Keratinocyte (primary cell): ENCODE results near the gene IL11RA. TPM values are rescaled to one million over a fixed set of nuclear protein-coding genes. Genes with fewer than 3 reads are reported as not detected.
"Not testable (repeated sequence)": the region's sequence is repeated elsewhere in the genome, so short reads cannot be mapped to it uniquely, and the experiment has no call there.

Experiments used
- DNase-seq: peaks from one replicate; pipeline ENCODE4 v3.0.0-alpha.2; 2011; ENCODE audit warnings: low read depth, missing footprints, low spot score
- FAIRE-seq: peaks from 2 replicates; lab custom pipeline; 2011; peaks lifted over from hg19 to GRCh38; lab: Jason Lieb, UNC
- H2AFZ ChIP-seq: 2 replicates; pipeline ENCODE4 v1.6.0; 2012; ENCODE audit warnings: low read length, control low read depth, inconsistent platforms; ENCODE audit not compliant: control insufficient read depth
- H3K27ac ChIP-seq: 2 replicates; pipeline ENCODE4 v1.5.1; 2011; ENCODE audit warnings: low read length; ENCODE audit not compliant: control insufficient read depth, insufficient read depth
- H3K27me3 ChIP-seq: 3 replicates; pipeline ENCODE4 v1.6.0; 2011; ENCODE audit warnings: low read length; ENCODE audit not compliant: control insufficient read depth, insufficient read depth; ENCODE audit errors: extremely low read depth
- H3K36me3 ChIP-seq, 2 experiments: 2 replicates in 1 of 2; 3 replicates in 1 of 2; pipeline ENCODE4 v1.5.1; 2011; ENCODE audit warnings: low read length in 2 of 2, mild to moderate bottlenecking in 1 of 2; ENCODE audit not compliant: control insufficient read depth in 2 of 2, insufficient read depth in 2 of 2; ENCODE audit errors: extremely low read depth in 1 of 2
- H3K4me1 ChIP-seq: 3 replicates; pipeline ENCODE4 v1.5.1; 2011; ENCODE audit warnings: low read length; ENCODE audit not compliant: control insufficient read depth, insufficient read depth; ENCODE audit errors: extremely low read depth
- H3K4me2 ChIP-seq: 3 replicates; pipeline ENCODE4 v1.6.0; 2011; ENCODE audit warnings: low read depth, low read length; ENCODE audit not compliant: control insufficient read depth, insufficient read depth; ENCODE audit errors: extremely low read depth
- H3K4me3 ChIP-seq, 3 experiments: fragments of 200-600 bp in 1 of 3; sonication (generic) in 1 of 3; 2 replicates in 2 of 3; 3 replicates in 1 of 3; pipeline ENCODE4 v1.5.1; 2011 to 2016; ENCODE audit warnings: low read length in 3 of 3, mild to moderate bottlenecking in 3 of 3, control low read depth in 2 of 3, inconsistent platforms in 1 of 3, low read depth in 1 of 3, mixed read lengths in 1 of 3, mixed run types in 1 of 3, moderate library complexity in 1 of 3; ENCODE audit not compliant: control insufficient read depth in 2 of 3, insufficient read depth in 2 of 3; ENCODE audit errors: extremely low read depth in 1 of 3
- H3K79me2 ChIP-seq: 2 replicates; pipeline ENCODE4 v1.6.0; 2012; ENCODE audit warnings: low read length; ENCODE audit not compliant: control insufficient read depth, insufficient read depth
- H3K9ac ChIP-seq: 3 replicates; pipeline ENCODE4 v1.6.0; 2011; ENCODE audit warnings: low read length; ENCODE audit not compliant: control insufficient read depth, insufficient read depth; ENCODE audit errors: extremely low read depth
- H3K9me1 ChIP-seq: 3 replicates; pipeline ENCODE4 v1.6.0; 2011; ENCODE audit warnings: low read length; ENCODE audit not compliant: control insufficient read depth, insufficient read depth; ENCODE audit errors: extremely low read depth
- H3K9me3 ChIP-seq: 2 replicates; pipeline ENCODE4 v1.5.1; 2012; ENCODE audit warnings: low read depth, low read length; ENCODE audit not compliant: control insufficient read depth
- H4K20me1 ChIP-seq: 3 replicates; pipeline ENCODE4 v1.6.0; 2011; ENCODE audit warnings: low read length; ENCODE audit not compliant: control insufficient read depth, insufficient read depth; ENCODE audit errors: extremely low read depth
- EZH2 ChIP-seq: IDR thresholded peaks from one replicate; pipeline ENCODE4 v1.6.1; 2012; ENCODE audit warnings: inconsistent platforms, mild to moderate bottlenecking, low read length, moderate library complexity
- dilution Hi-C: fragments of 300-500 bp; cut with MboI; formaldehyde crosslinking; loops from one replicate; pipeline ENCODE4 v1.7.0; 2020; ENCODE audit warnings: low sequenced_read_pairs; ENCODE audit not compliant: extremely low pct_ligation_motif_present
- polyA plus RNA-seq, 5 experiments: library from polyadenylated mRNA; depleted of rRNA in 3 of 5; stranded (reverse) in 3 of 5; stranded (forward) in 1 of 5; unstranded in 1 of 5; fragments of >200 nt; gene quantifications; 1 replicate in 1 of 5; 2 replicates in 3 of 5; 3 replicates in 1 of 5; pipeline versions ENCODE4 v1.2.1 to v1.2.3, GENCODE V29; 2011 to 2012; ENCODE audit warnings: missing spikeins in 2 of 5, low read depth in 1 of 5, low replicate concordance in 1 of 5
- TF ChIP-seq, protein P1 (sequence below), 3 experiments: IDR thresholded peaks in 1 of 3; conservative IDR thresholded peaks in 1 of 3; optimal IDR thresholded peaks in 1 of 3; 2 replicates in 2 of 3; 3 replicates in 1 of 3; pipeline versions ENCODE3 to v1.5.1; 2011; ENCODE audit warnings: low read length in 3 of 3, mild to moderate bottlenecking in 3 of 3, moderate library complexity in 2 of 3, control low read depth in 1 of 3, inconsistent platforms in 1 of 3; ENCODE audit not compliant: insufficient read depth in 2 of 3; ENCODE audit errors: extremely low read depth in 1 of 3

Gene IL11RA
- polyA plus RNA-seq, 1 donor (not counting 4 experiments of a cell fraction or from before 2014, with no cell fraction given): 3.1 TPM

DNA sequence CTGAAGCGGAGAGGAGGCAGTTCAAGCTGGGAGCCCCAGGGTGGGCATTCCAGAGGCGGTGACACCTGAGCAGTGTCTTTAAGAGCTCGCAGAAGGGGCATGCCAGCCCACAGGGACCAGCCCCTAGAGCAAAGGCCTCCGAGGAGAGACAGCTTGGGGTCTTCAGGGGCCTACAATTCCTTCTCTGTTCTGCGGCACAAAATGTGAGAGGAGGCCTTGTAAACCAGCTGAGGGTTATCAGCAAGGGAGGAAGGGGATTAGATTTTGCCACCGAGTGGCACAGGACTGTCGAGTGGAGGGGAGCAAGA lies 13.9 kb upstream of the IL11RA start:
- peaks cover 2% of the 10 kb centered on the region for H4K20me1 ChIP-seq
- dilution Hi-C loops: no loop called here
- peaks cover 11 to 12% of the 10 kb centered on the region in 2 experiments for H3K36me3 ChIP-seq
- peaks cover 25% of the 10 kb centered on the region for H3K79me2 ChIP-seq
- H3K9ac ChIP-seq: peak overlapping the region; percentile 87
- H3K4me3 ChIP-seq: peak overlapping the region; percentile 85 to 95 (median 93)
- H3K9me1 ChIP-seq: no peaks in the 10 kb centered on the region
- peaks cover 25% of the 10 kb centered on the region for H3K4me1 ChIP-seq
- H3K4me2 ChIP-seq: peak overlapping the region; percentile 95
- H3K27me3 ChIP-seq: no peaks in the 10 kb centered on the region
- FAIRE-seq (peak; percentile 9), DNase-seq (no peak)
- H3K9me3 ChIP-seq: no peaks in the 10 kb centered on the region
- peak overlapping the region; percentile 63 for H3K27ac ChIP-seq
- H2AFZ ChIP-seq: peak overlapping the region; percentile 99
- TF ChIP-seq, protein P1, sequence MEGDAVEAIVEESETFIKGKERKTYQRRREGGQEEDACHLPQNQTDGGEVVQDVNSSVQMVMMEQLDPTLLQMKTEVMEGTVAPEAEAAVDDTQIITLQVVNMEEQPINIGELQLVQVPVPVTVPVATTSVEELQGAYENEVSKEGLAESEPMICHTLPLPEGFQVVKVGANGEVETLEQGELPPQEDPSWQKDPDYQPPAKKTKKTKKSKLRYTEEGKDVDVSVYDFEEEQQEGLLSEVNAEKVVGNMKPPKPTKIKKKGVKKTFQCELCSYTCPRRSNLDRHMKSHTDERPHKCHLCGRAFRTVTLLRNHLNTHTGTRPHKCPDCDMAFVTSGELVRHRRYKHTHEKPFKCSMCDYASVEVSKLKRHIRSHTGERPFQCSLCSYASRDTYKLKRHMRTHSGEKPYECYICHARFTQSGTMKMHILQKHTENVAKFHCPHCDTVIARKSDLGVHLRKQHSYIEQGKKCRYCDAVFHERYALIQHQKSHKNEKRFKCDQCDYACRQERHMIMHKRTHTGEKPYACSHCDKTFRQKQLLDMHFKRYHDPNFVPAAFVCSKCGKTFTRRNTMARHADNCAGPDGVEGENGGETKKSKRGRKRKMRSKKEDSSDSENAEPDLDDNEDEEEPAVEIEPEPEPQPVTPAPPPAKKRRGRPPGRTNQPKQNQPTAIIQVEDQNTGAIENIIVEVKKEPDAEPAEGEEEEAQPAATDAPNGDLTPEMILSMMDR (optimal IDR thresholded peaks at IDR 0.05 in 1 of 3, IDR thresholded peaks at IDR 0.05 in 1 of 3, conservative IDR thresholded peaks at IDR 0.05 in 1 of 3; ENCODE audit: extremely low read depth in 1 of 3, insufficient read depth in 2 of 3, low read length in 3 of 3): no peak
- TF ChIP-seq EZH2: no peak

DNA sequence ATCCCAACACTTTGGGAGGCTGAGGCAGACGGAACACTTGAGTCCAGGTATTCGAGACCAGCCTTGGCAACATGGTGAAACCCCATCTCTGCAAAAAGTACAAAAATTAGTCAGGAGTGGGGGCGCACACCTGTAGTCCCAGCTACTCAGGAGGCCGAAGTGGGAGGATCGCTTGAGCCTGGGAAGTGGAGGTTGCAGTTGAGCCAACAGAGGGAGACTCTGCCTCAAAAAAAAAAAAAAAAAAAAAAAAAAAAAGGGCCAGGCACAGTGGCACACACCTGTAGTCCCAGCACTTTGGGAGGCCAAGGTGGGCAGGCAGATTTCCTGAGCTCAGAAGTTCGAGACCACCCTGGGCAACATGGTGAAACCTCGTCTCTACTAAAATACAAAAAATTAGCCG lies 12.7 kb upstream of the IL11RA start:
- H3K79me2 ChIP-seq: peaks cover 25% of the 10 kb centered on the region
- H4K20me1 ChIP-seq, DNase-seq, H3K4me2 ChIP-seq, FAIRE-seq, dilution Hi-C loops, H3K4me3 ChIP-seq, H3K27ac ChIP-seq, H3K9me1 ChIP-seq, H3K9me3 ChIP-seq, H3K27me3 ChIP-seq, H3K9ac ChIP-seq, H2AFZ ChIP-seq: not testable (repeated sequence)
- peaks cover 25% of the 10 kb centered on the region for H3K4me1 ChIP-seq
- H3K36me3 ChIP-seq: peaks cover 11 to 12% of the 10 kb centered on the region in 2 experiments

DNA sequence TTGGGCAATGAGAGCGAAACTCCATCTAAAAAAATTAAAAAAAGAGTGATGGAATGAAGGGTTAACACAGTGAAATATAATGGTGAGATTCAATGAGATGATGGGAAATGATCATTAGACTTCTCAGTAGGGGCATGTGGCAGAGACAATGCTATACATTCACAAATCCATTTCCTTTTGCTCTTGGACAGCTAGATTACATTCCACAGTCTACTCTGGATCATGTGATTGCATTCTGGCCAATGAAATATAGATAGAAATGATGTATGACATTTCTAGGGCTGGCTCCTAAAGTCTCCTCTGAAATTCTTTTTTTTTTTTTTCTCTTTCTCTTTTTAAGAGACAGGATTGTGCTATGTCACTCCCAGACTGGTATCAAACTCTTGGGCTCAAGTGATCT lies 9.3 kb upstream of the IL11RA start:
- no peak overlapping the region for H3K4me3 ChIP-seq
- no peak for FAIRE-seq

More for the DNA sequence above, 9.3 kb upstream of the IL11RA start:
- no peaks in the 10 kb centered on the region for H3K27me3 ChIP-seq
- H3K36me3 ChIP-seq: no peaks in the 10 kb centered on the region
- dilution Hi-C loops: no loop called here
- no peak for TF ChIP-seq EZH2
- TF ChIP-seq, protein P1 (optimal IDR thresholded peaks at IDR 0.05 in 1 of 3, IDR thresholded peaks at IDR 0.05 in 1 of 3, conservative IDR thresholded peaks at IDR 0.05 in 1 of 3; ENCODE audit: extremely low read depth in 1 of 3, insufficient read depth in 2 of 3, low read length in 3 of 3): no peak
- H3K4me1 ChIP-seq: peaks cover 21% of the 10 kb centered on the region
- DNase-seq: no peak
- H3K4me2 ChIP-seq: no peak overlapping the region
- no peaks in the 10 kb centered on the region for H4K20me1 ChIP-seq
- H3K9ac ChIP-seq: no peak overlapping the region
- no peak overlapping the region for H2AFZ ChIP-seq
- H3K9me3 ChIP-seq: no peaks in the 10 kb centered on the region
- no peak overlapping the region for H3K27ac ChIP-seq
- no peaks in the 10 kb centered on the region for H3K9me1 ChIP-seq
- peaks cover 7% of the 10 kb centered on the region for H3K79me2 ChIP-seq
